Nephron progenitor cell (in vitro differentiated cells): Measurements from ENCODE around the gene TEX13B.
A peak's percentile ranks its signal among the peaks of the same experiment; 100 is the strongest.
"Not testable (repeated sequence)": the region's sequence is repeated elsewhere in the genome, so short reads cannot be mapped to it uniquely, and the experiment has no call there.

ENCODE experiments used
- DNase-seq: peaks from one replicate; pipeline ENCODE4 v3.0.0; 2021
- H3K27ac Mint-ChIP-seq: 2 replicates; pipeline ENCODE4 v1.8.0; 2021; ENCODE audit warnings: mild to moderate bottlenecking, moderate library complexity, mixed read lengths
- H3K27me3 Mint-ChIP-seq: 2 replicates; pipeline ENCODE4 v1.8.0; 2021; ENCODE audit warnings: mild to moderate bottlenecking, low read depth, mixed read lengths; ENCODE audit not compliant: poor library complexity
- H3K36me3 Mint-ChIP-seq: 2 replicates; pipeline ENCODE4 v1.8.0; 2021; ENCODE audit warnings: low read depth, mixed read lengths
- H3K4me1 Mint-ChIP-seq: 2 replicates; pipeline ENCODE4 v1.8.0; 2021; ENCODE audit warnings: mixed read lengths
- H3K4me3 Mint-ChIP-seq: 2 replicates; pipeline ENCODE4 v1.8.0; 2021; ENCODE audit warnings: mild to moderate bottlenecking, moderate library complexity, mixed read lengths
- H3K9me3 Mint-ChIP-seq: 2 replicates; pipeline ENCODE4 v1.8.0; 2021; ENCODE audit warnings: mild to moderate bottlenecking, moderate library complexity, mixed read lengths
- TF ChIP-seq, protein P1 (sequence below): fragments of 200-600 bp; sonication (generic); IDR thresholded peaks from 2 replicates; pipeline ENCODE4 v1.5.0; 2021; ENCODE audit warnings: antibody characterized with exemption

TEX13B gene

DNA sequence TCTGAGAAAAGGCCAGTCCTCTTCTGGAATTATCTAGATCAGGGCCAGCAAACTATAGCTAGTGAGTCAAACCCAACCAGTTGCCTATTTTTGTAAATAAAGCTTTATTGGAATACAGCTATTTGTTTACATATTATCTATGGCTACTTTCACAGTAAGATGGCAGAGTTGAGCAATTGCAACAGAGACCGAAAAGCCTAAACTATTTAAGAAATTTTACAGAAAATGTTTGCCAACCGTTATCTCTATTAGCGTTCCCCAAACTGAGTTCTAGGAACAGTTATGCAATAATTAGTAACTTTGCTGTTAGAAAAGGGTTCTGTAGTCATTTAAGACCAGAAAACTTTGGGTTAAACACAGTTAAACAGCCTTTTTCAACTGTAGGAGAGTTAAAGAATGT lies 10.5 kb downstream of the TEX13B start:
- Mint-ChIP-seq H3K4me1 (no peaks in the 10 kb centered on the region), H3K27me3 (peaks cover 4% of the 10 kb centered on the region), H3K27ac (no peak overlapping the region), H3K9me3 (peaks cover 20% of the 10 kb centered on the region), H3K4me3 (no peak overlapping the region), H3K36me3 (no peaks in the 10 kb centered on the region)
- TF ChIP-seq, protein P1, sequence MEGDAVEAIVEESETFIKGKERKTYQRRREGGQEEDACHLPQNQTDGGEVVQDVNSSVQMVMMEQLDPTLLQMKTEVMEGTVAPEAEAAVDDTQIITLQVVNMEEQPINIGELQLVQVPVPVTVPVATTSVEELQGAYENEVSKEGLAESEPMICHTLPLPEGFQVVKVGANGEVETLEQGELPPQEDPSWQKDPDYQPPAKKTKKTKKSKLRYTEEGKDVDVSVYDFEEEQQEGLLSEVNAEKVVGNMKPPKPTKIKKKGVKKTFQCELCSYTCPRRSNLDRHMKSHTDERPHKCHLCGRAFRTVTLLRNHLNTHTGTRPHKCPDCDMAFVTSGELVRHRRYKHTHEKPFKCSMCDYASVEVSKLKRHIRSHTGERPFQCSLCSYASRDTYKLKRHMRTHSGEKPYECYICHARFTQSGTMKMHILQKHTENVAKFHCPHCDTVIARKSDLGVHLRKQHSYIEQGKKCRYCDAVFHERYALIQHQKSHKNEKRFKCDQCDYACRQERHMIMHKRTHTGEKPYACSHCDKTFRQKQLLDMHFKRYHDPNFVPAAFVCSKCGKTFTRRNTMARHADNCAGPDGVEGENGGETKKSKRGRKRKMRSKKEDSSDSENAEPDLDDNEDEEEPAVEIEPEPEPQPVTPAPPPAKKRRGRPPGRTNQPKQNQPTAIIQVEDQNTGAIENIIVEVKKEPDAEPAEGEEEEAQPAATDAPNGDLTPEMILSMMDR: no peak
- no peak for DNase-seq

DNA sequence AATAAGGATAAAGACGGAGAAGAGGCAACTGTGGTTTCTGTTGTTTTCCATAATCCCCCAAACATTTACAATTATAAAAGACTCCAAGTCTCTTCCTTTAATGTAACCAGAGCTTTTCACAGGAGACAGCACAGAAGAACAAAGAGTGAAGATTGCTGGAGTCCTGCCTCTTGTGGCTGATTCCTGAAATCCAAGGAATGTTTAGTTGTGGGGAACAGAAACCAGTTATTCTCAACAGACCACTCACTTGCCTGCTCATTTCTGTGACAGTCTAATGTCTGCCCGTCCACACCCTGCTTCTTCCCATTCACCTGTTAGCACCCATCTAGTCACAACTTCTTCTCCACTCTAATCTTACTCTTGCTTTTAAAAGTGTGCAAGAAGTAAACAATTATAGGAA lies 12.1 kb downstream of the TEX13B start:
- Mint-ChIP-seq H3K27me3 (peaks cover 9% of the 10 kb centered on the region), H3K27ac (no peak overlapping the region), H3K4me3 (no peak overlapping the region), H3K9me3 (peaks cover 26% of the 10 kb centered on the region), H3K4me1 (no peaks in the 10 kb centered on the region), H3K36me3 (no peaks in the 10 kb centered on the region)
- TF ChIP-seq, protein P1: no peak
- DNase-seq: no peak

- TF ChIP-seq, protein P1: no peak
- Mint-ChIP-seq H3K4me3 (no peak overlapping the region), H3K36me3 (no peaks in the 10 kb centered on the region), H3K27ac (no peak overlapping the region), H3K4me1 (no peaks in the 10 kb centered on the region), H3K27me3 (peaks cover 9% of the 10 kb centered on the region), H3K9me3 (peaks cover 27% of the 10 kb centered on the region)
- no peak for DNase-seq
Observed at GRCh38 chrX:107968623-107969022, 13.5 kb downstream of the TEX13B start.

DNA sequence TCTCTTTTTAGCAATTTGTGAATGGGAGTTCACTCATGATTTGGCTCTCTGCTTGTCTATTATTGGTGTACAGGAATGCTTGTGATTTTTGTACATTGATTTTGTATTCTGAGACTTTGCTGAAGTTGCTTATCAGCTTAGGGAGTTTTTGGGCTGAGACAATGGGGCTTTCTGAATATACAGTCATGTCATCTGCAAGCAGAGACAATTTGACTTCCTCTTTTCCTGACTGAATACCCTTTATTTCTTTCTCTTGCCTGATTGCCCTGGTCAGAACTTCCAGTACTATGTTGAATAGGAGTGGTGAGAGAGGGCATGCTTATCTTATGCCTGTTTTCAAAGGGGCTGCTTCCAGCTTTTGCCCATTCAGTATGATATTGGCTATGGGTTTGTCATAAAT lies 26.8 kb downstream of the TEX13B start:
- DNase-seq, H3K27ac Mint-ChIP-seq, H3K36me3 Mint-ChIP-seq, H3K27me3 Mint-ChIP-seq, H3K4me3 Mint-ChIP-seq, H3K4me1 Mint-ChIP-seq: not testable (repeated sequence)
- H3K9me3 Mint-ChIP-seq: peaks cover 49% of the 10 kb centered on the region

DNA sequence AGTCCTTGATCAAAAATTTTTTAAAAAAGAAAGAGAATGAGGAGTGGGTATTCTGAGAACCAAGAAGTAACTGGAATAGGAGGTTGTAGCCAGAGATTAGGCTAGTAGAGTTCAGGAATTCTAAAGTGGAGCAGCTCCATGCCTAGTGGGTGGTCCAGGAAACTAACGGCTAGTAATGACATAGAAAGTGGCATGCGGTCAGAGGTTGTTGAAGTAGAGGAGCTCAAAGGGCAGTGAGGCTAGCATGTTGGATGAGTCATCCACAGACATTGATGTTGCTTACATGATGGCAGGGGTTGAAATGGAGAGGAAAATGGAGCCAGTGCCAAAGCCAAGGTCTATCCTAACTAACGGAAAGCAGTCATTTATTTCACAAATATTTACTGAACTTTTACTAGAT lies 42.1 kb downstream of the TEX13B start:
- Mint-ChIP-seq H3K4me1 (peaks cover 5% of the 10 kb centered on the region), H3K36me3 (no peaks in the 10 kb centered on the region)

DNA sequence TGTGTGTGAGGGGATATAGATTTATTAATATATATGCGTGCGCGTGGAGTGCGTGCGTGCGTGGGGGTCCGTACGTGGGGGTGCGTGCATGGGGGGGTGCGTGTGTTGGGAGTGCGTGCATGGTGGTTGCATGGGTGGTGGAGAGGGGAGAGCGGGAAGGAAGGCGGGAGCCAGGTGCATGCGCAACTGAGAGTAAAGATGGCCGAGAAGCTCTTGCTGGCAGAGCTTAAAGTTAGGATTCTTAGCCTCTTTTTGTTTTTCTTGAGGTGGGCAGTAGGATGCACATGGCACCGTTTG lies 45.8 kb downstream of the TEX13B start:
- no peak for DNase-seq
- Mint-ChIP-seq H3K36me3 (no peaks in the 10 kb centered on the region), H3K27ac (no peak overlapping the region), H3K9me3 (peaks cover 33% of the 10 kb centered on the region), H3K4me3 (peak overlapping the region; percentile 78), H3K4me1 (peaks cover 5% of the 10 kb centered on the region), H3K27me3 (peaks cover 33% of the 10 kb centered on the region)
- TF ChIP-seq, protein P1: no peak

More for the DNA sequence above, 42.1 kb downstream of the TEX13B start:
- H3K4me3 Mint-ChIP-seq: no peak overlapping the region
- DNase-seq: no peak
- peaks cover 30% of the 10 kb centered on the region for H3K9me3 Mint-ChIP-seq
- TF ChIP-seq, protein P1: no peak
- H3K27ac Mint-ChIP-seq: no peak overlapping the region
- H3K27me3 Mint-ChIP-seq: peaks cover 18% of the 10 kb centered on the region
